Measurements from ENCODE around the gene CPED1.

CPED1 gene

GRCh38 chr7:121015560-121015959 lies 27.0 kb downstream of the CPED1 start:
- ChIA-PET CTCF (interaction anchor here (1.2 to 3.6 kb wide), 6 partner anchors 12 to 84 kb away, joined by 3 to 20 read pairs (median 5); no protein-coding TSS in a partner anchor), POLR2A (no interaction called here)
- no peak overlapping the region for H3K4me3 ChIP-seq (ENCODE audit: low read depth, low read length)
- TF ChIP-seq CTCF (IDR thresholded peaks at IDR 0.05; ENCODE audit: insufficient read depth, low read length, missing control alignments), result no peak
- no peak for DNase-seq (ENCODE audit: low read depth, low spot score)

- ChIA-PET CTCF (interaction anchor here (0.6 to 3.6 kb wide), 8 partner anchors 9 to 211 kb away, joined by 3 to 20 read pairs (median 4); no protein-coding TSS in a partner anchor), POLR2A (interaction anchor here (0.8 kb wide), 1 partner anchor 15 kb away, joined by 3 read pairs; no protein-coding TSS in a partner anchor)
- DNase-seq (ENCODE audit: low read depth, low spot score), result peak; percentile 62
- no peak for TF ChIP-seq CTCF (IDR thresholded peaks at IDR 0.05; ENCODE audit: insufficient read depth, low read length, missing control alignments)
- no peak overlapping the region for H3K4me3 ChIP-seq (ENCODE audit: low read depth, low read length)
Observed at GRCh38 chr7:121016966-121017365, 28.5 kb downstream of the CPED1 start.

GRCh38 chr7:121017586-121017985 lies 29.1 kb downstream of the CPED1 start:
- ChIA-PET POLR2A (interaction anchor here (0.8 kb wide), 1 partner anchor 15 kb away, joined by 3 read pairs; no protein-coding TSS in a partner anchor), CTCF (interaction anchor here (0.6 to 3.6 kb wide), 4 partner anchors 10 to 91 kb away, joined by 3 to 20 read pairs (median 7); no protein-coding TSS in a partner anchor)

GRCh38 chr7:121019018-121019417 lies 30.5 kb downstream of the CPED1 start:
- CTCF ChIA-PET, result no interaction called here
- no peak for DNase-seq (ENCODE audit: low read depth, low spot score)
- no peak for TF ChIP-seq CTCF (IDR thresholded peaks at IDR 0.05; ENCODE audit: insufficient read depth, low read length, missing control alignments)
- H3K4me3 ChIP-seq (ENCODE audit: low read depth, low read length), result no peak overlapping the region
- POLR2A ChIA-PET, result no interaction called here

More at GRCh38 chr7:121017586-121017985, 29.1 kb downstream of the CPED1 start:
- DNase-seq (ENCODE audit: low read depth, low spot score), result no peak
- no peak overlapping the region for H3K4me3 ChIP-seq (ENCODE audit: low read depth, low read length)
- TF ChIP-seq CTCF (IDR thresholded peaks at IDR 0.05; ENCODE audit: insufficient read depth, low read length, missing control alignments), result no peak

- ChIA-PET POLR2A (no interaction called here), CTCF (no interaction called here)
- no peak for DNase-seq (ENCODE audit: low read depth, low spot score)
- no peak for TF ChIP-seq CTCF (IDR thresholded peaks at IDR 0.05; ENCODE audit: insufficient read depth, low read length, missing control alignments)
- H3K4me3 ChIP-seq (ENCODE audit: low read depth, low read length), result no peak overlapping the region
Observed at GRCh38 chr7:121020249-121020988, 31.9 kb downstream of the CPED1 start.

All from AG04449 (cell line).